Activated CD8-positive, alpha-beta memory T cell treated with anti-CD3 and anti-CD28 coated beads, Interleukin-2, amount 50 U/mL, for 48 hours (primary cell): ENCODE results near the gene CNTNAP2.

Experiments used
- DNase-seq: peaks from one replicate; pipeline ENCODE4 v3.0.0-alpha.2; 2020

The CNTNAP2 gene

GRCh38 chr7:147296201-147296600 lies 1179.6 kb downstream of the CNTNAP2 start:
- DNase-seq: no peak

- DNase-seq: no peak
These were observed 1180.4 kb downstream of the CNTNAP2 start for GRCh38 chr7:147296986-147297385.

- no peak for DNase-seq
These were observed 1182.0 kb downstream of the CNTNAP2 start for GRCh38 chr7:147298611-147299043.

- DNase-seq: no peak
These were observed 1183.7 kb downstream of the CNTNAP2 start for GRCh38 chr7:147300293-147300692.

GRCh38 chr7:147304376-147304775 lies 1187.8 kb downstream of the CNTNAP2 start:
- no peak for DNase-seq

- DNase-seq: no peak
These were observed 1189.2 kb downstream of the CNTNAP2 start for GRCh38 chr7:147305827-147306226.

- DNase-seq: no peak
These were observed 1191.9 kb downstream of the CNTNAP2 start for GRCh38 chr7:147308539-147308938.

GRCh38 chr7:147311336-147311735 lies 1194.7 kb downstream of the CNTNAP2 start:
- DNase-seq: no peak

GRCh38 chr7:147321504-147321903 lies 1204.9 kb downstream of the CNTNAP2 start:
- DNase-seq: no peak

- no peak for DNase-seq
These were observed 1216.4 kb downstream of the CNTNAP2 start for GRCh38 chr7:147332988-147333387.

- no peak for DNase-seq
These were observed 1246.5 kb downstream of the CNTNAP2 start for GRCh38 chr7:147363101-147363500.

- no peak for DNase-seq
These were observed 1259.6 kb downstream of the CNTNAP2 start for GRCh38 chr7:147376192-147376591.

- DNase-seq: no peak
These were observed 1264.3 kb downstream of the CNTNAP2 start for GRCh38 chr7:147380926-147381325.

GRCh38 chr7:147394329-147394728 lies 1277.7 kb downstream of the CNTNAP2 start:
- DNase-seq: no peak

GRCh38 chr7:147400221-147400689 lies 1283.7 kb downstream of the CNTNAP2 start:
- DNase-seq: no peak

GRCh38 chr7:147400925-147401324 lies 1284.3 kb downstream of the CNTNAP2 start:
- DNase-seq: no peak

- no peak for DNase-seq
These were observed 1289.0 kb downstream of the CNTNAP2 start for GRCh38 chr7:147405621-147406020.

- no peak for DNase-seq
These were observed 1290.0 kb downstream of the CNTNAP2 start for GRCh38 chr7:147406521-147407135.

- no peak for DNase-seq
These were observed 1294.5 kb downstream of the CNTNAP2 start for GRCh38 chr7:147411096-147411495.

- DNase-seq: no peak
These were observed 1295.5 kb downstream of the CNTNAP2 start for GRCh38 chr7:147412109-147412508.

GRCh38 chr7:147412782-147413556 lies 1296.4 kb downstream of the CNTNAP2 start:
- DNase-seq: no peak

GRCh38 chr7:147413557-147413870 lies 1296.9 kb downstream of the CNTNAP2 start:
- no peak for DNase-seq

- no peak for DNase-seq
These were observed 1299.4 kb downstream of the CNTNAP2 start for GRCh38 chr7:147415991-147416390.

- no peak for DNase-seq
These were observed 1302.4 kb downstream of the CNTNAP2 start for GRCh38 chr7:147418966-147419365.

GRCh38 chr7:147423875-147424274 lies 1307.3 kb downstream of the CNTNAP2 start:
- no peak for DNase-seq
